K562 (cell line): Measurements from ENCODE around the gene CTSL. TPM values are rescaled to one million over a fixed set of nuclear protein-coding genes. Genes with fewer than 3 reads are reported as not detected.
A peak's percentile ranks its signal among the peaks of the same experiment; 100 is the strongest.

Source experiments
- BHLHE40 ChIP-seq: IDR thresholded peaks from 2 replicates; pipeline ENCODE4 v1.6.1; 2011; ENCODE audit warnings: low read length, improper control_type of control experiment
- CCNT2 ChIP-seq: IDR thresholded peaks from 2 replicates; pipeline ENCODE4 v1.6.1; 2011; ENCODE audit warnings: borderline replicate concordance, low read depth, mild to moderate bottlenecking, moderate library complexity, mixed read lengths, low read length; ENCODE audit not compliant: insufficient read length; ENCODE audit errors: extremely low read depth
- CTCF ChIP-seq, 3 experiments: IDR thresholded peaks in 2 of 3; conservative IDR thresholded peaks in 1 of 3; 2 replicates each; pipeline ENCODE4 v1.5.1; 2011 to 2012; ENCODE audit warnings: low read length in 3 of 3, mild to moderate bottlenecking in 3 of 3, control low read depth in 2 of 3, improper control_type of control experiment in 1 of 3, inconsistent platforms in 1 of 3, low read depth in 1 of 3, mixed read lengths in 1 of 3, moderate library complexity in 1 of 3; ENCODE audit not compliant: insufficient read depth in 2 of 3
- DLX4 ChIP-seq: fragments of 250-450 bp; sonication (Bioruptor Pico); IDR thresholded peaks from 2 replicates; pipeline ENCODE4 v1.6.1; 2021; ENCODE audit warnings: mild to moderate bottlenecking
- DPF2 ChIP-seq: fragments of 450-650 bp; IDR thresholded peaks from 2 replicates; pipeline ENCODE4 v1.6.1; 2016
- FOXK2 ChIP-seq, 2 experiments: fragments of 450-650 bp; IDR thresholded peaks in 1 of 2; conservative IDR thresholded peaks in 1 of 2; 2 replicates each; pipeline ENCODE4 v1.6.1; 2016; ENCODE audit warnings: low read depth in 2 of 2, mild to moderate bottlenecking in 1 of 2
- JUND ChIP-seq, 2 experiments: IDR thresholded peaks; 2 replicates in 1 of 2; 3 replicates in 1 of 2; pipeline ENCODE4 v1.6.1; 2011; ENCODE audit warnings: borderline replicate concordance in 2 of 2, low read depth in 2 of 2, low read length in 2 of 2, improper control_type of control experiment in 1 of 2, missing biosample characterization in 1 of 2, missing genetic modification characterization in 1 of 2, missing genetic modification reagents in 1 of 2
- MGA ChIP-seq: fragments of 450-650 bp; IDR thresholded peaks from 2 replicates; pipeline ENCODE4 v1.6.1; 2016; ENCODE audit warnings: mild to moderate bottlenecking, moderate library complexity
- NR3C1 ChIP-seq: sonication (generic); formaldehyde crosslinking; IDR thresholded peaks from 2 replicates; pipeline ENCODE4 v1.8.1; 2022; ENCODE audit warnings: missing genetic modification reagents
- POLR2G ChIP-seq: fragments of 200-400 bp; formaldehyde crosslinking; IDR thresholded peaks from 2 replicates; pipeline ENCODE4 v1.6.1; 2017; ENCODE audit warnings: low read depth, mild to moderate bottlenecking, antibody characterized with exemption, low read length, moderate library complexity
- STAG1 ChIP-seq: sonication (generic); formaldehyde crosslinking; IDR thresholded peaks from 2 replicates; pipeline ENCODE4 v1.5.0; 2020; ENCODE audit warnings: missing genetic modification reagents, borderline replicate concordance
- TBP ChIP-seq: optimal IDR thresholded peaks from 2 replicates; pipeline ENCODE3; 2011; ENCODE audit warnings: low read depth, low read length, improper control_type of control experiment
- polyA plus RNA-seq, 8 experiments: library from polyadenylated mRNA; depleted of rRNA in 4 of 8; stranded (reverse) in 5 of 8; unstranded in 3 of 8; fragments of >200 nt; fragmentation: Nextera tagmentation in 2 of 8; fragmentation: Illumina TruSeq in 1 of 8; extraction: Ambion mirVana in 2 of 8; extraction: Trizol in 1 of 8; gene quantifications; 2 replicates each; pipeline versions ENCODE4 v1.2.1 to v1.2.3, GENCODE V29; 2011 to 2014; ENCODE audit warnings: inconsistent platforms in 1 of 8, missing spikeins in 1 of 8
- total RNA-seq, 7 experiments: library from RNA; depleted of rRNA in 6 of 7; stranded (reverse); fragments of >200 nt in 6 of 7; fragmentation: Illumina TruSeq in 2 of 7; extraction: Trizol in 2 of 7; gene quantifications; 2 replicates each; pipeline versions ENCODE4 v1.2.1 to v1.2.3, GENCODE V29; 2011 to 2021; ENCODE audit warnings: low replicate concordance in 1 of 7

CTSL gene
- total and polyA plus RNA-seq, 9 of the 15 experiments (the other 6 are each of a cell fraction or from before 2014, with no cell fraction given), result 55.9 to 165 (median 93.7) TPM

- TF ChIP-seq MGA (peak; percentile 86), NR3C1 (CRISPR knock-in tag) (no peak), STAG1 (CRISPR knock-in tag) (0 out of 2 replicates have a peak, but pooled peaks have one; percentile 10), DLX4 (CRISPR knock-in tag) (no peak), POLR2G (peak; percentile 94), BHLHE40 (peak; percentile 50; the same call in 1 of the 2 replicates), CCNT2 (peak; percentile 29), FOXK2 (conservative IDR thresholded peaks at IDR 0.05 in 1 of 2, IDR thresholded peaks at IDR 0.05 in 1 of 2; ENCODE audit: low read depth in 2 of 2) (peak; percentile 87 to 92), CTCF (IDR thresholded peaks at IDR 0.05 in 2 of 3, conservative IDR thresholded peaks at IDR 0.05 in 1 of 3; ENCODE audit: insufficient read depth in 2 of 3, low read depth in 1 of 3, low read length in 3 of 3) (peak; percentile 47 to 81 (median 59); a peak in 5 of 6 replicates), TBP (peak; percentile 81), DPF2 (no peak; the same call in 1 of the 2 replicates), JUND (IDR thresholded peaks at IDR 0.05; ENCODE audit: borderline replicate concordance, low read depth, low read length) (peak; percentile 42; the same call in 1 of the 2 replicates), JUND (tag; IDR thresholded peaks at IDR 0.05; ENCODE audit: borderline replicate concordance, low read depth, low read length) (peak; percentile 54; the same call in 1 of the 3 replicates)
Observed at GRCh38 chr9:87725900-87726709, at the start of gene CTSL (continued).
